Thymus (tissue), 11 donors: Measurements from ENCODE around the gene CDCA7. TPM values are rescaled to one million over a fixed set of nuclear protein-coding genes. Genes with fewer than 3 reads are reported as not detected.

Experiments used
- DNase-seq, 9 donors: peaks; one replicate each; pipeline ENCODE4 v3.0.0-alpha.2; 2013; ENCODE audit warnings: low spot score in 9 of 9, low read depth in 6 of 9, missing footprints in 1 of 9
- H3K27ac ChIP-seq, 2 donors: one replicate each; pipeline ENCODE4 v1.5.1; 2013; ENCODE audit warnings: control low read depth in 1 of 2, low read depth in 1 of 2, low read length in 1 of 2, mild to moderate bottlenecking in 1 of 2, moderate library complexity in 1 of 2
- H3K27me3 ChIP-seq, 2 donors: one replicate each; pipeline ENCODE4 v1.5.1; 2013; ENCODE audit warnings: low read length in 1 of 2; ENCODE audit not compliant: control insufficient read depth in 2 of 2, insufficient read depth in 1 of 2
- H3K36me3 ChIP-seq, 2 donors: one replicate each; pipeline ENCODE4 v1.5.1; 2013; ENCODE audit warnings: low read length in 1 of 2, mild to moderate bottlenecking in 1 of 2, moderate library complexity in 1 of 2; ENCODE audit not compliant: control insufficient read depth in 2 of 2, insufficient read depth in 2 of 2
- H3K4me1 ChIP-seq, 2 donors: one replicate each; pipeline ENCODE4 v1.5.1; 2013; ENCODE audit warnings: low read length in 2 of 2; ENCODE audit not compliant: control insufficient read depth in 2 of 2, insufficient read depth in 2 of 2
- H3K4me3 ChIP-seq, 2 donors: one replicate each; pipeline ENCODE4 v1.5.1; 2013; ENCODE audit warnings: low read length in 2 of 2, control low read depth in 1 of 2, mild to moderate bottlenecking in 1 of 2
- H3K9me3 ChIP-seq, 2 donors: one replicate each; pipeline ENCODE4 v1.5.1; 2013; ENCODE audit warnings: low read length in 1 of 2, mild to moderate bottlenecking in 1 of 2; ENCODE audit not compliant: control insufficient read depth in 2 of 2, insufficient read depth in 1 of 2
- WGBS: extraction: QIAGEN DNeasy Blood & Tissue Kit; methylation state at CpG from one replicate; pipeline ENCODE4 v1.1.7; 2013; 5-methylcytosine and 5-hydroxymethylcytosine counted together
- polyA plus RNA-seq: library from polyadenylated mRNA; stranded (reverse); fragments of 200-250 nt; gene quantifications from one replicate; pipeline ENCODE4 v1.2.3, GENCODE V29; 2013
- total RNA-seq: library from RNA; stranded (reverse); fragments of 120-200 nt; gene quantifications from one replicate; pipeline ENCODE4 v1.2.4, GENCODE V29; 2013
- donor health status: healthy.

CDCA7 gene
- total and polyA plus RNA-seq, 2 donors: 42.9 to 44.7 TPM

- no peaks in the 10 kb centered on the region for H3K9me3 ChIP-seq
- peaks cover 0 to 9% of the 10 kb centered on the region in 2 donors for H3K4me1 ChIP-seq
- no peak for DNase-seq
- no peak overlapping the region for H3K4me3 ChIP-seq
- no peak overlapping the region for H3K27ac ChIP-seq
- WGBS: 20% methylated on average over 7 of the region's 7 CpGs
- H3K36me3 ChIP-seq: no peaks in the 10 kb centered on the region
- H3K27me3 ChIP-seq: peaks cover 16 to 52% of the 10 kb centered on the region in 2 donors
Observed at GRCh38 chr2:173401716-173402326, 47.1 kb downstream of the CDCA7 start.

- Histone ChIP-seq H3K27ac (no peak overlapping the region), H3K27me3 (peaks cover 16 to 52% of the 10 kb centered on the region in 2 donors), H3K36me3 (no peaks in the 10 kb centered on the region), H3K9me3 (no peaks in the 10 kb centered on the region), H3K4me1 (peaks cover 0 to 9% of the 10 kb centered on the region in 2 donors), H3K4me3 (no peak overlapping the region)
- 7% methylated on average over 21 of the region's 21 CpGs for WGBS
- DNase-seq: peak; percentile 39 to 83 (median 69)
Observed at GRCh38 chr2:173402405-173402974, 47.8 kb downstream of the CDCA7 start.

DNA sequence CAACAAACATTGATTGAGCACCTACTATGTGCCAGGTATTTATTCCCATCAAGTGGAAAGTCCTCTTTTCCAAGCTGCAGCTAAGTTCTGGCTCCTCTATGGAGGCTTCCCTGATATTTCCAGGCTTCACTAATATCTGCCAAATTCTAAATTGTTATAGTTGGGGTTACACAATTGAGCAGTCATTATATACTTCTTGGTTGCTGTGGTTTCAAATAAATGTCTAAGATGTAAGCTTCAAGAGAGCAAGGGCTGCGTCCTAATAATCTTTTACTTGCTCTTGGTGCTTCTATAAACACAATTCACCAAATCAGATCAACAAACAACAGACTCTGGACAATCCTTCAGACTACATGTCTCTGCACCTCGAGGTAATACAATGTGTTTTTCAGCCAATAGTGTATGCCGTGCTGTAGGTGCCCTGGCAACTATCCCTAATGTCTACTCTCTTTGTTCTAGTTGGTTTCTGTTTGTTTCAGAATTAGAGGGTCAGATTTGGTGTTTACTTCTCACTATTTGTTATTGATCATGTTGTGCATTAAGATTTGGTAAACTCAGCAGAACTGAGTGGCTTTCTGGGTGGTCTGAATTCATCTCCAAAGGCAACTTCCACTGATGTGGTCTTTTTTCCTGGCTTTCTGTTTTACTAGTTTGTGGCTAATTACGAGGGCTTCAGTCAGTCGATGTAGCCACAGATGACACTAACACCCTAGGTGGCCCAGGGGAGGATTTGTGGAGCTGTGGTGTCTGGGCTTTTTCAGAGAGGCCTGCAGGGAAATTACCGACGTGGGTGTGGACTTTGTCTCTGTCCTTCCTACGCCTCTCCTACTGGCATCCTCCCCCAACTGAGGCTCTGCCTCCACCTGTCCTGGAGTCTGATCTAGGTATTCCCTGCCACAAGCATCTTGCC lies 50.4 kb downstream of the CDCA7 start:
- Histone ChIP-seq H3K27me3 (peaks cover 11 to 45% of the 10 kb centered on the region in 2 donors), H3K9me3 (no peaks in the 10 kb centered on the region), H3K4me3 (no peak overlapping the region), H3K4me1 (peaks cover 0 to 9% of the 10 kb centered on the region in 2 donors), H3K27ac (no peak overlapping the region), H3K36me3 (no peaks in the 10 kb centered on the region)
- no peak for DNase-seq
- 86% methylated on average over 8 of the region's 8 CpGs for WGBS

GRCh38 chr2:173407176-173407575 lies 52.5 kb downstream of the CDCA7 start:
- no peaks in the 10 kb centered on the region for H3K36me3 ChIP-seq
- DNase-seq: no peak
- WGBS: 90% methylated on average over 5 of the region's 5 CpGs
- H3K27ac ChIP-seq: no peak overlapping the region
- no peak overlapping the region for H3K4me3 ChIP-seq
- peaks cover 0 to 7% of the 10 kb centered on the region in 2 donors for H3K4me1 ChIP-seq
- peaks cover 6 to 26% of the 10 kb centered on the region in 2 donors for H3K27me3 ChIP-seq
- no peaks in the 10 kb centered on the region for H3K9me3 ChIP-seq

- H3K27ac ChIP-seq: no peak overlapping the region
- peaks cover 0 to 4% of the 10 kb centered on the region in 2 donors for H3K4me1 ChIP-seq
- H3K9me3 ChIP-seq: no peaks in the 10 kb centered on the region
- peaks cover 5 to 21% of the 10 kb centered on the region in 2 donors for H3K27me3 ChIP-seq
- WGBS: 95% methylated on average over 4 of the region's 4 CpGs
- no peak for DNase-seq
- no peaks in the 10 kb centered on the region for H3K36me3 ChIP-seq
- H3K4me3 ChIP-seq: no peak overlapping the region
Observed at GRCh38 chr2:173407646-173408045, 53.0 kb downstream of the CDCA7 start.

GRCh38 chr2:173410579-173410978 lies 55.9 kb downstream of the CDCA7 start:
- Histone ChIP-seq H3K27ac (no peak overlapping the region), H3K27me3 (peaks cover 0 to 6% of the 10 kb centered on the region in 2 donors), H3K4me1 (no peaks in the 10 kb centered on the region), H3K9me3 (no peaks in the 10 kb centered on the region), H3K36me3 (no peaks in the 10 kb centered on the region), H3K4me3 (no peak overlapping the region)
- 84% methylated on average over 3 of the region's 3 CpGs for WGBS
- DNase-seq: no peak

GRCh38 chr2:173412628-173413027 lies 58.0 kb downstream of the CDCA7 start:
- WGBS: 13% methylated on average over 1 of the region's 1 CpG

DNA sequence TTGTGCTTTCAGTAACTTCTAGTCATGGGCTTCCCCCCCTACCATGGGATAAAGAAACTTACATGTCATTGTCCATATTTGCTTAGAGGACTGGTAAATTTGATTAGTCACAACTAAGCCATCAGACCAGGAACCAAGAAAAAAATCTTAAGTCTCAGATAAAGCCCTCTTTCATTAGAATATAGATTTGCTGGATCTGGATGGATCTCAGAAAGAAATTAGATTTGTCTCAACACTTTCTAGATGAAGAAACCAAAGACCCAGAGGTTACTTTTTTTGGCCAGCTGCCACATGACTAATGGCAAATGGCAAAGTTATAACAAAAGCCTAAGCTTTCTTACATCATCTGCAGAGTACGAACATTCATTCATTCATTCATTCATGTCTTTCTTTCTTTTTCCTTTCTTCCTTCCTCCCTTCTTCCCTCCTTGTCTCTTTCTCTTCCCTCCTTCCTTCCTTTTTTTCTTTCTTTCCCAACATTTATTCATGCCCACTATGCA lies 60.2 kb downstream of the CDCA7 start:
- no peak for DNase-seq
- Histone ChIP-seq H3K4me1 (no peaks in the 10 kb centered on the region), H3K27me3 (peaks cover 0 to 6% of the 10 kb centered on the region in 2 donors), H3K9me3 (no peaks in the 10 kb centered on the region), H3K4me3 (no peak overlapping the region), H3K27ac (no peak overlapping the region), H3K36me3 (no peaks in the 10 kb centered on the region)
- 95% methylated on average over 1 of the region's 1 CpG for WGBS

More at GRCh38 chr2:173412628-173413027, 58.0 kb downstream of the CDCA7 start:
- Histone ChIP-seq H3K9me3 (no peaks in the 10 kb centered on the region), H3K27ac (no peak overlapping the region), H3K36me3 (no peaks in the 10 kb centered on the region), H3K4me1 (no peaks in the 10 kb centered on the region), H3K4me3 (no peak overlapping the region), H3K27me3 (peaks cover 0 to 6% of the 10 kb centered on the region in 2 donors)
- no peak for DNase-seq
